HCT116 (cell line): ENCODE measurements around the gene MSMO1. TPM values are rescaled to one million over a fixed set of nuclear protein-coding genes. Genes with fewer than 3 reads are reported as not detected.

Experiments
- ATAC-seq: fragments of 200-7000 bp; cut with Tn5 transposase; 2 replicates; pipeline ENCODE4 v1.9.1; 2020; ENCODE audit warnings: mild to moderate bottlenecking, moderate library complexity
- BruUV-seq: library from RNA; stranded (reverse); fragments of 400-500 nt; replicated peaks from 2 replicates; lab custom pipeline; 2021; lab: Mats Ljungman, UMichigan
- CTCF ChIA-PET: fragments of 300-600 bp; sonication (Branson Sonifier 250); formaldehyde crosslinking; loops from one replicate; lab custom pipeline; 2021; ENCODE audit warnings: antibody characterized with exemption; lab: Charles Lee
- POLR2A ChIA-PET: fragments of 300-600, 350-600 bp; sonication (Branson Sonifier 250); formaldehyde crosslinking; loops from one replicate; lab custom pipeline; 2021; ENCODE audit warnings: antibody characterized with exemption; lab: Charles Lee
- RAD21 ChIA-PET, 2 experiments: fragments of 300-600 bp; sonication (Branson Sonifier 250); formaldehyde crosslinking; loops; one replicate each; lab custom pipeline; 2023; ENCODE audit warnings: low total read pairs in 2 of 2; ENCODE audit not compliant: uncharacterized antibody in 2 of 2, unreplicated experiment in 2 of 2, low non-redundant PET in 1 of 2; lab: Charles Lee
- DNase-seq: peaks from one replicate; pipeline ENCODE4 v3.0.0-alpha.2; 2010; ENCODE audit warnings: low read depth, low spot score
- H2AFZ ChIP-seq: fragments of 200-600 bp; shearing (Covaris generic), sonication (generic); 2 replicates; pipeline ENCODE4 v1.6.1; 2017; ENCODE audit warnings: low read depth, mixed run types, mixed read lengths, antibody characterized with exemption, low read length; ENCODE audit not compliant: poor library complexity, severe bottlenecking
- H3K27ac ChIP-seq: 2 replicates; pipeline ENCODE4 v1.5.1; 2012; ENCODE audit warnings: low read depth, low read length
- H3K27me3 ChIP-seq: fragments of 200-600 bp; sonication (generic); 2 replicates; pipeline ENCODE4 v1.6.1; 2016; ENCODE audit warnings: mixed run types, low read length, mixed read lengths; ENCODE audit not compliant: insufficient read depth
- H3K36me3 ChIP-seq, 2 experiments: fragments of 200-500 bp in 1 of 2; fragments of 200-600 bp in 1 of 2; sonication (Bioruptor generic) in 1 of 2; sonication (generic) in 1 of 2; 2 replicates each; pipeline versions ENCODE4 v1.5.1 to v1.6.1; 2014 to 2016; ENCODE audit warnings: low read length in 2 of 2, inconsistent platforms in 1 of 2, mixed read lengths in 1 of 2, mixed run types in 1 of 2; ENCODE audit not compliant: insufficient read depth in 2 of 2, control insufficient read depth in 1 of 2
- H3K4me1 ChIP-seq, 2 experiments: fragments of 200-600 bp in 1 of 2; sonication (generic) in 1 of 2; 2 replicates each; pipeline versions ENCODE4 v1.5.1 to v1.6.1; 2012 to 2017; ENCODE audit warnings: low read length in 2 of 2, inconsistent platforms in 1 of 2, mild to moderate bottlenecking in 1 of 2, mixed read lengths in 1 of 2, mixed run types in 1 of 2, moderate library complexity in 1 of 2; ENCODE audit not compliant: insufficient read depth in 2 of 2, control insufficient read depth in 1 of 2
- H3K4me2 ChIP-seq: fragments of 200-600 bp; sonication (generic); 2 replicates; pipeline ENCODE4 v1.6.1; 2017; ENCODE audit warnings: mixed run types, low read length, mixed read lengths
- H3K4me3 ChIP-seq, 2 experiments: fragments of 200-600 bp in 1 of 2; sonication (generic) in 1 of 2; replicated peaks in 1 of 2; 2 replicates each; pipeline ENCODE4 v1.5.1; 2011 to 2016; ENCODE audit warnings: low read length in 2 of 2, control low read depth in 1 of 2, low read depth in 1 of 2, mild to moderate bottlenecking in 1 of 2, mixed read lengths in 1 of 2, mixed run types in 1 of 2
- H3K79me2 ChIP-seq: fragments of 200-600 bp; sonication (generic); 2 replicates; pipeline ENCODE4 v1.6.1; 2017; ENCODE audit warnings: mild to moderate bottlenecking, mixed run types, low read length, moderate library complexity, mixed read lengths; ENCODE audit not compliant: insufficient read depth
- H3K9ac ChIP-seq: fragments of 200-600 bp; sonication (generic); 2 replicates; pipeline ENCODE4 v1.6.1; 2016; ENCODE audit warnings: low read length, mixed read lengths
- H3K9me2 ChIP-seq: fragments of 200-600 bp; sonication (generic), shearing (Covaris generic); 2 replicates; pipeline ENCODE4 v1.6.1; 2017; ENCODE audit warnings: mixed run types, mild to moderate bottlenecking, moderate library complexity; ENCODE audit not compliant: insufficient read depth
- H3K9me3 ChIP-seq, 2 experiments: fragments of 200-500 bp in 1 of 2; fragments of 200-600 bp in 1 of 2; sonication (Bioruptor generic) in 1 of 2; sonication (generic) in 1 of 2; 2 replicates each; pipeline ENCODE4 v1.6.1; 2014 to 2017; ENCODE audit warnings: low read length in 2 of 2, mixed read lengths in 2 of 2, inconsistent platforms in 1 of 2, low read depth in 1 of 2, mild to moderate bottlenecking in 1 of 2, mixed run types in 1 of 2, moderate library complexity in 1 of 2; ENCODE audit not compliant: control insufficient read depth in 1 of 2, insufficient read depth in 1 of 2
- H4K20me1 ChIP-seq: fragments of 200-600 bp; sonication (generic), shearing (Covaris generic); 2 replicates; pipeline ENCODE4 v1.6.1; 2017; ENCODE audit warnings: mixed run types, mild to moderate bottlenecking, moderate library complexity; ENCODE audit not compliant: insufficient read depth
- ATF3 ChIP-seq: IDR thresholded peaks from 2 replicates; pipeline ENCODE4 v1.6.1; 2012
- CEBPB ChIP-seq: IDR thresholded peaks from 2 replicates; pipeline ENCODE4 v1.6.1; 2012; ENCODE audit warnings: low read depth
- ELF1 ChIP-seq: IDR thresholded peaks from 2 replicates; pipeline ENCODE4 v1.6.1; 2012; ENCODE audit warnings: low read depth, borderline replicate concordance
- EZH2 ChIP-seq: fragments of 200-600 bp; sonication (generic); IDR thresholded peaks from 2 replicates; pipeline ENCODE4 v1.6.1; 2017; ENCODE audit warnings: antibody characterized with exemption, mixed run types
- FOSL1 ChIP-seq: IDR thresholded peaks from 2 replicates; pipeline ENCODE4 v1.6.1; 2012; ENCODE audit warnings: low read depth
- JUND ChIP-seq: IDR thresholded peaks from 2 replicates; pipeline ENCODE4 v1.6.1; 2012
- POLR2A ChIP-seq: IDR thresholded peaks from 2 replicates; pipeline ENCODE4 v1.7.0; 2011; ENCODE audit warnings: borderline replicate concordance; ENCODE audit not compliant: insufficient read depth, insufficient read length; ENCODE audit errors: extremely low read depth
- POLR2AphosphoS5 ChIP-seq: IDR thresholded peaks from 2 replicates; pipeline ENCODE4 v1.6.1; 2011; ENCODE audit warnings: mild to moderate bottlenecking, low read depth, low read length, moderate library complexity
- REST ChIP-seq: IDR thresholded peaks from 2 replicates; pipeline ENCODE4 v1.6.1; 2012; ENCODE audit warnings: low read depth
- SRF ChIP-seq: IDR thresholded peaks from 2 replicates; pipeline ENCODE4 v1.6.1; 2012; ENCODE audit warnings: low read depth
- intact Hi-C: fragments of 100-400 bp; cut with micrococcal nuclease; formaldehyde crosslinking; loops from 2 replicates; pipeline ENCODE4 v1.10.0; 2022
- total RNA-seq: library from RNA; stranded (reverse); gene quantifications from one replicate; pipeline ENCODE4 v1.2.1, GENCODE V29; 2021; ENCODE audit not compliant: unreplicated experiment

The MSMO1 gene
- total RNA-seq, 1 experiment from 2014 or later, result 54.5 TPM

- Histone ChIP-seq H3K9ac (no peak overlapping the region), H3K27ac (no peak overlapping the region), H3K9me2 (no peaks in the 10 kb centered on the region), H3K36me3 (no peaks in the 10 kb centered on the region), H4K20me1 (no peaks in the 10 kb centered on the region), H3K4me1 (no peaks in the 10 kb centered on the region; a peak in 1 of 4 replicates), H3K9me3 (no peaks in the 10 kb centered on the region), H3K4me2 (no peak overlapping the region), H3K4me3 (no peak overlapping the region), H2AFZ (no peak overlapping the region), H3K27me3 (no peaks in the 10 kb centered on the region), H3K79me2 (no peaks in the 10 kb centered on the region)
- ATAC-seq (no peak), DNase-seq (no peak)
- ChIA-PET POLR2A (no interaction called here), RAD21 (no interaction called here), CTCF (interaction anchor here (1.2 kb wide), 1 partner anchor 217 kb away, joined by 3 read pairs; no protein-coding TSS in a partner anchor)
- intact Hi-C loops, result no loop called here
- TF ChIP-seq ATF3 (no peak), CEBPB (no peak), JUND (no peak), POLR2A (no peak), SRF (no peak), FOSL1 (no peak), POLR2AphosphoS5 (no peak), REST (no peak), EZH2 (no peak), ELF1 (no peak)
- BruUV-seq, result no TSS peak
Measured at GRCh38 chr4:165347647-165348569, 20.4 kb downstream of the MSMO1 start.
